Fibroblast of villous mesenchyme (primary cell): Measurements from ENCODE around the gene PSMD11. TPM values are rescaled to one million over a fixed set of nuclear protein-coding genes. Genes with fewer than 3 reads are reported as not detected.
A peak's percentile ranks its signal among the peaks of the same experiment; 100 is the strongest.

Experiments
- DNase-seq: peaks from one replicate; pipeline ENCODE4 v3.0.0-alpha.2; 2010; ENCODE audit warnings: low read depth
- H3K4me3 ChIP-seq: 2 replicates; pipeline ENCODE4 v1.5.1; 2011; ENCODE audit warnings: low read depth, mild to moderate bottlenecking, low read length
- total RNA-seq: library from RNA; depleted of rRNA; stranded (reverse); fragments of >200 nt; gene quantifications from 2 replicates; pipeline ENCODE4 v1.2.3, GENCODE V29; 2012
- TF ChIP-seq, protein P1 (sequence below): IDR thresholded peaks from 2 replicates; pipeline ENCODE4 v1.5.1; 2012; ENCODE audit warnings: low read depth, mild to moderate bottlenecking, low read length; ENCODE audit not compliant: insufficient read depth

PSMD11 gene
- total RNA-seq, 1 donor, result 117 TPM

DNA sequence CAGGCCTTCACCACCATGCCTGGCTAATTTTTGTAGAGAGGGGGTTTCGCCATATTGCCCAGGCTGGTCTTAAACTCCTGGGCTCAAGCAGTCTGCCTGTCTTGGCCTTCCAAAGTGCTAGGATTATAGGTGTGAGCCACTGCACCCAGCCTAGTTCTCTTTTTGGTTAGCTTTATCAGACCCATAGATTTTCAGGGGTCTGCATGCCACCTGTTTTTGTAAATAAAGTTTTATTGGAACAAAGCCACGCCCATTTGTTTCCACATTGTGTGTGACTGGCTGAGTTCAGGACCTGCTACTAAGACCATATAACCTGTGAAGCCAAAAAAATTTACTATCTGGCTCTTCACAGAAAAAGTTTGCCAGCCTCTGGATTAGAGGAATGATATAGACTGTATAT, 7.6 kb downstream of the PSMD11 start:
- TF ChIP-seq, protein P1, sequence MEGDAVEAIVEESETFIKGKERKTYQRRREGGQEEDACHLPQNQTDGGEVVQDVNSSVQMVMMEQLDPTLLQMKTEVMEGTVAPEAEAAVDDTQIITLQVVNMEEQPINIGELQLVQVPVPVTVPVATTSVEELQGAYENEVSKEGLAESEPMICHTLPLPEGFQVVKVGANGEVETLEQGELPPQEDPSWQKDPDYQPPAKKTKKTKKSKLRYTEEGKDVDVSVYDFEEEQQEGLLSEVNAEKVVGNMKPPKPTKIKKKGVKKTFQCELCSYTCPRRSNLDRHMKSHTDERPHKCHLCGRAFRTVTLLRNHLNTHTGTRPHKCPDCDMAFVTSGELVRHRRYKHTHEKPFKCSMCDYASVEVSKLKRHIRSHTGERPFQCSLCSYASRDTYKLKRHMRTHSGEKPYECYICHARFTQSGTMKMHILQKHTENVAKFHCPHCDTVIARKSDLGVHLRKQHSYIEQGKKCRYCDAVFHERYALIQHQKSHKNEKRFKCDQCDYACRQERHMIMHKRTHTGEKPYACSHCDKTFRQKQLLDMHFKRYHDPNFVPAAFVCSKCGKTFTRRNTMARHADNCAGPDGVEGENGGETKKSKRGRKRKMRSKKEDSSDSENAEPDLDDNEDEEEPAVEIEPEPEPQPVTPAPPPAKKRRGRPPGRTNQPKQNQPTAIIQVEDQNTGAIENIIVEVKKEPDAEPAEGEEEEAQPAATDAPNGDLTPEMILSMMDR, result no peak
- no peak for DNase-seq
- H3K4me3 ChIP-seq, result no peak overlapping the region

DNA sequence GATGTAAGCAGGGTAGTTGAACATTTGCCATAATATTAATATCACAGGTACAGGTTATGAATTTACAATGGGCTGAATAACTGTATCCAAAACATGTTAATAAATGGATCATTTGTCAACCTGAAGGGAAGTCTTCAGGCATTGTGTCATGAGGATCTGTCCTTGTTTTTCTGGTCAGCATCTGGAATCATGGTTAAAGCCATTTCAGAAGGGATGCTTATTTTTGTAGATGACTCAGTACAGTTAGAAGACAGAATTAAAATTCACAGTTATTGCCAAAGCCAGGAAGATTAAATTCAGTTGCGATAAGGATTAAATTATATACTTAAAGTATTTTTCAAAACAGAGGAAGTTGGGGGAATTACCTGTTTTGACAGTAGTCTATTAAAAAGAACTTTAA, 8.0 kb downstream of the PSMD11 start:
- H3K4me3 ChIP-seq, result no peak overlapping the region
- DNase-seq, result no peak
- TF ChIP-seq, protein P1, result no peak

DNA sequence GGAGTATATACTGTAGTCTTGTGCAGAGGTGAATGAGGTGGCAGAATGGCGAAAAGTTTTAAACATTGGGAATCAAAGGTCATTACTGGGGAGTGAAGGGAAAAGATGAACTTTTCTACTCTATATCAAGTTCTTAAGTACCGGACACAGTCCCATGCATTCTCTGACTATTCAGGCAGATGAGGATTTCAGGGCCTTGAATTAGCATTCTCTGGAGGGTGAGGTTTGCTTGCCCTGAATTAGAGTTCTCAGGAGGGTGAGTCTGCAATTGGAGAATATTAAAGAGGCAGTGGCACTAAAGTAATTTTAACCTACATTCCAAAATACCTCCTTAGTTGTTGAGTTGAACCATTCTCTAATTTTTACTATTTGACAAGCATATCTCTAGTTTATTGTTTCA, 9.1 kb downstream of the PSMD11 start:
- TF ChIP-seq, protein P1, result no peak
- H3K4me3 ChIP-seq, result no peak overlapping the region
- no peak for DNase-seq

DNA sequence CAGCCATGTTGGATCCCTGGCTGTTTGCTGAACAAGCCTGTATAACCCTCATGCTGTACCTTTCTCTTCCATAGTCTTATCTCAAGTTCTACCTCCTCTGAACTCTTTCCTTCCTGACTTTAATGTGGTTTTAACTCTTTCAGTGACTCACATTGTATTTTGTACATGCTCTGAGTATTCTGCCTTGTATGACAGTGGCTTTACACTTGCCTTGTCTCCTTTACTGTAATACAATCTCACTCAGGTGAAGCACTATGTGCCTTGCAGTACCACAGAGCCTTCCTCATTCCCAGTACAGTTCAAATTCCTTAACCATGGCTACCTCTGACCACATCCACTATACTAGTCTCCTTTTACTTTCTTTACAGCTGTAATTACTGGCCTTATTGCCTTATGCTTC, 14.1 kb downstream of the PSMD11 start:
- no peak for DNase-seq
- TF ChIP-seq, protein P1, result no peak
- H3K4me3 ChIP-seq, result no peak overlapping the region

DNA sequence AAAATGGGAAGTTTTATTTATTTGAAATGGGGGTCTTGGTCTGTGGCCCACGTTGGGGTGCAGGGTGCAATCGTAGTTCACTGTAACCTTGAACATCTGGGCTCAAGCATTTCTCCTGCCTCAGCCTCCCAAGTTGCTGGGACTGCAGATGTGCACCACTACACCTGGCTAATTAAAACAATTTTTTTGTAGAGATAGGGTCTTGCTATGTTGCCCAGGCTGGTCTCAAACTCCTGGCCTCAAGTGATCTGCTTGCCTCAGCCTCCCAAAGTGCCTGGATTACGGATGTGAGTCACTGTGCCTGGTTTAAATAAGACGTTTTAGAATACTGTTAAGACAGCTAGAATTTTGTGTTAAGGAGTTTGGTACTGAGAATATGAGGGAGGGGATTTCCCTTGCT, 15.7 kb downstream of the PSMD11 start:
- no peak for DNase-seq
- TF ChIP-seq, protein P1, result no peak

DNA sequence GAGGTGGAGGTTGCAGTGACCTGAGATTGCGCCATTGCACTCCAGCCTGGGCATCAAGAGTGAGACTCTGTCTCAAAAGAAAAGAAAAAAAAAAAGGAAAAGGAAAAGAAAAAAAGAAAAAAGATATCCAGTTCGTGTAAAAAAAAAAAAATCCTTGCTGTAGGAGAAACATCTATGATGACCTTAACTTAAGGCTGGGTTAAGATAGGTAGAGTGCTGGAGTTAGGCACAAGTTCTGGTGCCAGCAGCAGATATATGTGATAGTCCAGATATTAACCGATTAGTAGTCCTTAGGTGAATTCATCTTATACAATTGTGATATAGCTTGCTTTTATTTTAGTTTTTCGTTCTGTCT, 17.2 kb downstream of the PSMD11 start:
- no peak for DNase-seq
- TF ChIP-seq, protein P1, result no peak
- no peak overlapping the region for H3K4me3 ChIP-seq

More for the DNA sequence above, 15.7 kb downstream of the PSMD11 start:
- no peak overlapping the region for H3K4me3 ChIP-seq

- TF ChIP-seq, protein P1, result peak; percentile 67
- DNase-seq, result peak; percentile 61
- no peak overlapping the region for H3K4me3 ChIP-seq
Measured at GRCh38 chr17:32461853-32462617, 17.7 kb downstream of the PSMD11 start.
